B cell (primary cell): Measurements from ENCODE around the gene KLHL11. TPM values are rescaled to one million over a fixed set of nuclear protein-coding genes. Genes with fewer than 3 reads are reported as not detected.
A peak's percentile ranks its signal among the peaks of the same experiment; 100 is the strongest.

Experiments
- ATAC-seq: fragments of 200-7000 bp; cut with Tn5 transposase; one replicate; pipeline ENCODE4 v1.10.0; 2021; ENCODE audit warnings: low read depth, mild to moderate bottlenecking, moderate number of reproducible peaks, moderate library complexity
- CTCF ChIA-PET: fragments of 350-600 bp; sonication (Branson Sonifier 250); formaldehyde crosslinking; loops from one replicate; lab custom pipeline; 2021; ENCODE audit warnings: antibody characterized with exemption, inconsistent platforms; lab: Charles Lee
- POLR2A ChIA-PET: fragments of 350-600 bp; sonication (Branson Sonifier 250); formaldehyde crosslinking; loops from one replicate; lab custom pipeline; 2021; ENCODE audit warnings: antibody characterized with exemption; lab: Charles Lee
- DNase-seq: peaks from one replicate; pipeline ENCODE4 v3.0.0; 2013
- H2AFZ ChIP-seq: 2 replicates; pipeline ENCODE4 v1.6.1; 2012; ENCODE audit warnings: mild to moderate bottlenecking, low read depth, low read length; ENCODE audit not compliant: insufficient read depth, poor library complexity, severe bottlenecking
- H3K27ac ChIP-seq, 2 donors: 1 replicate in 1 of 2; 2 replicates in 1 of 2; pipeline ENCODE4 v1.5.1; 2012 to 2013; ENCODE audit warnings: low read length in 2 of 2, mild to moderate bottlenecking in 2 of 2, moderate library complexity in 1 of 2
- H3K27me3 ChIP-seq, 4 experiments: fragments of 200-600 bp in 1 of 4; sonication (generic) in 1 of 4; replicated peaks in 1 of 4; 1 replicate in 2 of 4; 2 replicates in 2 of 4; pipeline versions ENCODE4 v1.6.1 to v1.7.0; 2013 to 2016; ENCODE audit warnings: low read length in 3 of 4, mild to moderate bottlenecking in 2 of 4, mixed read lengths in 1 of 4, moderate library complexity in 1 of 4; ENCODE audit not compliant: insufficient read depth in 4 of 4, control insufficient read depth in 3 of 4; ENCODE audit errors: control extremely low read depth in 1 of 4
- H3K36me3 ChIP-seq, 2 experiments: replicated peaks in 1 of 2; 1 replicate in 1 of 2; 2 replicates in 1 of 2; pipeline versions ENCODE4 v1.6.1 to v1.7.1; 2013; ENCODE audit warnings: low read length in 1 of 2; ENCODE audit not compliant: insufficient read depth in 2 of 2, control insufficient read depth in 1 of 2; ENCODE audit errors: control extremely low read depth in 1 of 2, extremely low read depth in 1 of 2
- H3K4me1 ChIP-seq, 2 donors: fragments of 200-600 bp in 1 of 2; sonication (generic) in 1 of 2; 1 replicate in 1 of 2; 2 replicates in 1 of 2; pipeline versions ENCODE4 v1.5.1 to v1.6.1; 2013 to 2017; ENCODE audit warnings: low read length in 2 of 2; ENCODE audit not compliant: control insufficient read depth in 2 of 2, insufficient read depth in 2 of 2
- H3K4me2 ChIP-seq: replicated peaks from 2 replicates; pipeline ENCODE3; 2012; ENCODE audit warnings: mild to moderate bottlenecking, low read depth, low read length; ENCODE audit not compliant: poor library complexity, severe bottlenecking
- H3K4me3 ChIP-seq, 5 experiments: fragments of 200-600 bp in 1 of 5; sonication (generic) in 1 of 5; 1 replicate in 3 of 5; 2 replicates in 2 of 5; pipeline versions ENCODE4 v1.5.1 to v1.7.0; 2011 to 2016; ENCODE audit warnings: low read length in 4 of 5, mild to moderate bottlenecking in 4 of 5, low read depth in 2 of 5, control low read depth in 1 of 5, moderate library complexity in 1 of 5; ENCODE audit not compliant: insufficient read depth in 1 of 5; ENCODE audit errors: control extremely low read depth in 1 of 5, extremely low read depth in 1 of 5
- H3K79me2 ChIP-seq: fragments of 200-600 bp; sonication (generic); one replicate; pipeline ENCODE4 v1.6.0; 2016; ENCODE audit warnings: low read length; ENCODE audit not compliant: control insufficient read depth, insufficient read depth
- H3K9ac ChIP-seq: fragments of 200-600 bp; sonication (generic); 2 replicates; pipeline ENCODE4 v1.6.1; 2017; ENCODE audit warnings: mild to moderate bottlenecking, low read length, moderate library complexity
- H3K9me3 ChIP-seq, 3 donors: one replicate each; pipeline versions ENCODE4 v1.6.1 to v1.7.1; 2013; ENCODE audit warnings: low read length in 2 of 3; ENCODE audit not compliant: control insufficient read depth in 2 of 3, insufficient read depth in 1 of 3; ENCODE audit errors: control extremely low read depth in 1 of 3
- H4K20me1 ChIP-seq: 2 replicates; pipeline ENCODE4 v1.6.0; 2012; ENCODE audit warnings: mild to moderate bottlenecking, low read length; ENCODE audit not compliant: insufficient read depth, control insufficient read depth, poor library complexity, severe bottlenecking
- H3K27ac Mint-ChIP-seq: one replicate; pipeline ENCODE4 v1.8.0; 2021; ENCODE audit warnings: mixed read lengths
- H3K27me3 Mint-ChIP-seq: one replicate; pipeline ENCODE4 v1.8.0; 2021; ENCODE audit warnings: mixed read lengths
- H3K4me1 Mint-ChIP-seq: one replicate; pipeline ENCODE4 v1.8.0; 2021; ENCODE audit warnings: mixed read lengths
- H3K4me3 Mint-ChIP-seq: one replicate; pipeline ENCODE4 v1.8.0; 2021; ENCODE audit warnings: mixed read lengths
- H3K9me3 Mint-ChIP-seq: one replicate; pipeline ENCODE4 v1.8.0; 2022; ENCODE audit warnings: mixed read lengths; ENCODE audit not compliant: insufficient read depth
- CTCF ChIP-seq: fragments of 200-600 bp; IDR thresholded peaks from one replicate; pipeline ENCODE4 v1.8.0; 2022; ENCODE audit warnings: antibody characterized with exemption, mild to moderate bottlenecking
- EZH2 ChIP-seq: IDR thresholded peaks from 2 replicates; pipeline ENCODE4 v1.6.1; 2012; ENCODE audit warnings: borderline replicate concordance, low read depth, mild to moderate bottlenecking, moderate library complexity, low read length; ENCODE audit not compliant: insufficient read depth, poor library complexity, severe bottlenecking
- WGBS: methylation state at CpG from one replicate; pipeline ENCODE4 v1.1.5; 2013; ENCODE audit warnings: missing lambda C conversion rate; ENCODE audit not compliant: insufficient coverage; 5-methylcytosine and 5-hydroxymethylcytosine counted together
- intact Hi-C: fragments of 100-400 bp; cut with micrococcal nuclease; formaldehyde crosslinking; loops from one replicate; pipeline ENCODE4 v1.10.0; 2022
- polyA plus RNA-seq: library from polyadenylated mRNA; depleted of rRNA; stranded (reverse); fragments of >200 nt; gene quantifications from 2 replicates; pipeline ENCODE4 v1.2.3, GENCODE V29; 2012
- total RNA-seq, 2 donors: library from RNA; stranded (reverse); fragments of 120-200 nt in 1 of 2; gene quantifications; 1 replicate in 1 of 2; 2 replicates in 1 of 2; pipeline versions ENCODE4 v1.2.3 to v1.2.4, GENCODE V29; 2013 to 2022

The KLHL11 gene
- total and polyA plus RNA-seq, 2 donors (not counting 1 experiment from before 2014, with no cell fraction given), result 4.2 to 18.7 TPM

GRCh38 chr17:41836550-41837196, 28.6 kb downstream of the KLHL11 start:
- 45% methylated on average over 17 of the region's 21 CpGs for WGBS
- Histone ChIP-seq H3K4me3 (peak overlapping the region in 4 of 5 experiments; percentile 62 to 80 (median 70)), H3K79me2 (peaks cover 7% of the 10 kb centered on the region), H3K4me2 (peak overlapping the region; percentile 90), H3K36me3 (peaks cover 0 to 11% of the 10 kb centered on the region in 2 experiments), H3K4me1 (peaks cover 12 to 14% of the 10 kb centered on the region in 2 donors), H3K27ac (no peak overlapping the region), H3K9ac (peak overlapping the region; percentile 88), H3K9me3 (no peaks in the 10 kb centered on the region), H4K20me1 (no peaks in the 10 kb centered on the region), H2AFZ (peak overlapping the region; percentile 97), H3K27me3 (peaks cover 0 to 13% (median 0%) of the 10 kb centered on the region in 4 experiments)
- ChIA-PET POLR2A (no interaction called here), CTCF (no interaction called here)
- ATAC-seq (no peak), DNase-seq (peak; percentile 14)
- intact Hi-C loops, result loop anchor here (1.0 kb wide), 1 partner anchor 25 kb away; the partner anchor contains the start of gene P3H4
- H3K4me3 Mint-ChIP-seq, result peak overlapping the region; percentile 92
- H3K9me3 Mint-ChIP-seq, result no peaks in the 10 kb centered on the region
- TF ChIP-seq EZH2 (no peak), CTCF (no peak)
- peak overlapping the region; percentile 76 for H3K27ac Mint-ChIP-seq
- peaks cover 13% of the 10 kb centered on the region for H3K4me1 Mint-ChIP-seq
- no peaks in the 10 kb centered on the region for H3K27me3 Mint-ChIP-seq
